Measurements from ENCODE around the gene SEC14L2. TPM values are rescaled to one million over a fixed set of nuclear protein-coding genes. Genes with fewer than 3 reads are reported as not detected.
A peak's percentile ranks its signal among the peaks of the same experiment; 100 is the strongest.

The SEC14L2 gene
- total RNA-seq, 1 experiment from 2014 or later: 51.3 TPM

GRCh38 chr22:30385942-30386341 is 10.9 kb upstream of the SEC14L2 start:
- H3K4me2 ChIP-seq: peak overlapping the region; percentile 84
- no peaks in the 10 kb centered on the region for H3K27me3 ChIP-seq (ENCODE audit: insufficient read depth, low read depth)
- no peaks in the 10 kb centered on the region for H3K36me3 ChIP-seq (ENCODE audit: low read depth)
- intact Hi-C loops (cut with micrococcal nuclease; ENCODE audit: unreplicated experiment): loop anchor here (1.0 kb wide), 1 partner anchor 123 kb away; no protein-coding TSS in a partner anchor
- H3K4me3 ChIP-seq: no peak overlapping the region
- H3K9me3 ChIP-seq (ENCODE audit: insufficient read depth, low read depth): no peaks in the 10 kb centered on the region
- no peaks in the 10 kb centered on the region for H3K9me2 ChIP-seq (ENCODE audit: insufficient read depth)
- no peak for DNase-seq
- H4K20me1 ChIP-seq (ENCODE audit: insufficient read depth): no peaks in the 10 kb centered on the region
- CTCF ChIA-PET: interaction anchor here (0.5 to 0.6 kb wide), 2 partner anchors 27 to 133 kb away, joined by 3 to 7 read pairs; no protein-coding TSS in a partner anchor
- peaks cover 9% of the 10 kb centered on the region for H3K4me1 ChIP-seq (replicated peaks; ENCODE audit: insufficient read depth)
- peaks cover 12% of the 10 kb centered on the region; the same call in 1 of the 2 replicates for H3F3A ChIP-seq (ENCODE audit: insufficient read depth, low read depth)
- TF ChIP-seq EZH2 (IDR thresholded peaks at IDR 0.05; ENCODE audit: low read depth) (no peak), CTCF (conservative IDR thresholded peaks at IDR 0.05) (no peak)
- peaks cover 5% of the 10 kb centered on the region; the same call in 1 of the 2 replicates for H3K79me2 ChIP-seq (ENCODE audit: low read depth)
- POLR2A ChIA-PET (ENCODE audit: unreplicated experiment): no interaction called here
- TSS peak; percentile 39 for BruUV-seq (replicated peaks)
- H2AFZ ChIP-seq: no peak overlapping the region
- H3K27ac ChIP-seq: no peak overlapping the region

- DNase-seq: no peak
Measured at GRCh38 chr22:30386608-30386959, 10.2 kb upstream of the SEC14L2 start.

More at GRCh38 chr22:30386608-30386959, 10.2 kb upstream of the SEC14L2 start:
- ChIA-PET POLR2A (ENCODE audit: unreplicated experiment) (no interaction called here), CTCF (no interaction called here)
- no peaks in the 10 kb centered on the region for H3K36me3 ChIP-seq (ENCODE audit: low read depth)
- no peaks in the 10 kb centered on the region for H4K20me1 ChIP-seq (ENCODE audit: insufficient read depth)
- no peaks in the 10 kb centered on the region for H3K9me2 ChIP-seq (ENCODE audit: insufficient read depth)
- H3K27ac ChIP-seq: no peak overlapping the region
- peaks cover 5% of the 10 kb centered on the region; the same call in 1 of the 2 replicates for H3K79me2 ChIP-seq (ENCODE audit: low read depth)
- peak overlapping the region; percentile 87 for H2AFZ ChIP-seq
- no peaks in the 10 kb centered on the region for H3K27me3 ChIP-seq (ENCODE audit: insufficient read depth, low read depth)
- peaks cover 17% of the 10 kb centered on the region; the same call in 1 of the 2 replicates for H3F3A ChIP-seq (ENCODE audit: insufficient read depth, low read depth)
- no TSS peak for BruUV-seq (replicated peaks)
- peak overlapping the region; percentile 84 for H3K4me2 ChIP-seq
- TF ChIP-seq EZH2 (IDR thresholded peaks at IDR 0.05; ENCODE audit: low read depth): no peak
- no peak for TF ChIP-seq CTCF (conservative IDR thresholded peaks at IDR 0.05)
- peaks cover 14% of the 10 kb centered on the region for H3K4me1 ChIP-seq (replicated peaks; ENCODE audit: insufficient read depth)
- H3K4me3 ChIP-seq: peak overlapping the region; percentile 65
- intact Hi-C loops (cut with micrococcal nuclease; ENCODE audit: unreplicated experiment): loop anchor here (1.0 kb wide), 1 partner anchor 123 kb away; no protein-coding TSS in a partner anchor
- H3K9me3 ChIP-seq (ENCODE audit: insufficient read depth, low read depth): no peaks in the 10 kb centered on the region
